IPS-20b (cell line): ENCODE measurements around the gene NCAM2.
"Not testable (repeated sequence)": the region's sequence is repeated elsewhere in the genome, so short reads cannot be mapped to it uniquely, and the experiment has no call there.

ENCODE experiments used
- H3K27ac ChIP-seq: one replicate; pipeline ENCODE4 v1.5.1; 2013; ENCODE audit warnings: low read length
- H3K27me3 ChIP-seq: 2 replicates; pipeline ENCODE4 v1.6.1; 2013; ENCODE audit warnings: mild to moderate bottlenecking, low read length, inconsistent platforms; ENCODE audit not compliant: insufficient read depth
- H3K36me3 ChIP-seq: 2 replicates; pipeline ENCODE4 v1.6.1; 2013; ENCODE audit warnings: low read depth, mild to moderate bottlenecking, inconsistent platforms, low read length, moderate library complexity; ENCODE audit not compliant: insufficient read depth
- H3K4me1 ChIP-seq: 2 replicates; pipeline ENCODE4 v1.6.1; 2013; ENCODE audit warnings: mild to moderate bottlenecking, control low read depth, inconsistent platforms, low read length, moderate library complexity; ENCODE audit not compliant: insufficient read depth
- H3K4me3 ChIP-seq: 2 replicates; pipeline ENCODE4 v1.5.1; 2013; ENCODE audit warnings: mild to moderate bottlenecking, low read length, inconsistent platforms
- H3K9ac ChIP-seq: 2 replicates; pipeline ENCODE4 v1.6.1; 2013; ENCODE audit warnings: low read depth, mild to moderate bottlenecking, inconsistent platforms, low read length, moderate library complexity
- H3K9me3 ChIP-seq: 2 replicates; pipeline ENCODE4 v1.6.1; 2013; ENCODE audit warnings: mild to moderate bottlenecking, low read depth, low read length, inconsistent platforms; ENCODE audit not compliant: insufficient read depth

The NCAM2 gene

DNA sequence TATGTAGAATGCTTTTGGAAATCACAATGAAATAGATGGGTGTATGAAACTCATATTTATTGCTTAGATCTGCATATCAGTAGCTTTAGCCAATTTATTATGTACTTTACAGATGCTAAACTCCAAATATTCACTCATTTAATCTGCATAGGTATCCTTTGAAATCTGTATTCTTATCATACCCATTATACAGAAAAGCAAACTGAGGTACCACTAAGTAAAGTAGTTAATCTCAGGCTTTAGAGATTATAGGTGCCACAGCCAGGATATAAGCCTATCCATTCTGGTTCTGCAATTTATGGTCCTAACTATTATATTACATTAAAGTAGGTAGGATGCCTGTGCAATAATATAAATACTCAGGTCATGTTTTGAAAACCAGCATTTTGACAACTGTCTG, 369.4 kb downstream of the NCAM2 start:
- no peaks in the 10 kb centered on the region for H3K9me3 ChIP-seq
- no peak overlapping the region for H3K27ac ChIP-seq
- no peak overlapping the region for H3K4me3 ChIP-seq
- H3K4me1 ChIP-seq, result no peaks in the 10 kb centered on the region; the same call in 1 of the 2 replicates
- H3K9ac ChIP-seq, result no peak overlapping the region
- H3K27me3 ChIP-seq, result no peaks in the 10 kb centered on the region
- H3K36me3 ChIP-seq, result no peaks in the 10 kb centered on the region

DNA sequence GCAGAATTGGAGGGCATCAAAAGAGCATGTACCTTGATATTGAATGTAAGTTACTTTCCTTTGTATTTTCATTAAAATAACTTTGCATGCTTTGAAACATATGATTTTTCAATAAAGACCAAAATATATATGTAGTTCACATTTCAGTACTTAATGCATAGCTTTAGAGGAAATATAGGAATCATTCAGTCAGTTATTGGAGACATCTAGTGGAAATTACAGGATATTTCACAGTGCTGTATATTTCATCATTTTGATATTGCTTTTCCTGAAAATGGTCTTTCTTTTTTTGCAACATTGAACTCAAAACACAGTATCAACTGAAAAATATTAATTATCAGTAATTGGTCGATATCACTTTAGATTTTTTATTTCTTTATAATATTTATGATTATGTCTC, 375.8 kb downstream of the NCAM2 start:
- H3K9ac ChIP-seq, result no peak overlapping the region
- no peaks in the 10 kb centered on the region for H3K36me3 ChIP-seq
- no peaks in the 10 kb centered on the region for H3K9me3 ChIP-seq
- H3K27me3 ChIP-seq, result no peaks in the 10 kb centered on the region
- H3K4me3 ChIP-seq, result no peak overlapping the region
- H3K27ac ChIP-seq, result no peak overlapping the region
- no peaks in the 10 kb centered on the region for H3K4me1 ChIP-seq

GRCh38 chr21:21383126-21383525, 384.9 kb downstream of the NCAM2 start:
- H3K4me1 ChIP-seq, result no peaks in the 10 kb centered on the region
- H3K27ac ChIP-seq, result no peak overlapping the region
- H3K9me3 ChIP-seq, result no peaks in the 10 kb centered on the region
- no peak overlapping the region for H3K4me3 ChIP-seq
- no peak overlapping the region for H3K9ac ChIP-seq
- no peaks in the 10 kb centered on the region for H3K36me3 ChIP-seq
- H3K27me3 ChIP-seq, result no peaks in the 10 kb centered on the region

GRCh38 chr21:21384977-21385376, 386.8 kb downstream of the NCAM2 start:
- no peaks in the 10 kb centered on the region for H3K27me3 ChIP-seq
- no peaks in the 10 kb centered on the region for H3K36me3 ChIP-seq
- no peak overlapping the region for H3K9ac ChIP-seq
- no peak overlapping the region for H3K27ac ChIP-seq
- no peak overlapping the region for H3K4me3 ChIP-seq
- no peaks in the 10 kb centered on the region for H3K4me1 ChIP-seq
- no peaks in the 10 kb centered on the region for H3K9me3 ChIP-seq

DNA sequence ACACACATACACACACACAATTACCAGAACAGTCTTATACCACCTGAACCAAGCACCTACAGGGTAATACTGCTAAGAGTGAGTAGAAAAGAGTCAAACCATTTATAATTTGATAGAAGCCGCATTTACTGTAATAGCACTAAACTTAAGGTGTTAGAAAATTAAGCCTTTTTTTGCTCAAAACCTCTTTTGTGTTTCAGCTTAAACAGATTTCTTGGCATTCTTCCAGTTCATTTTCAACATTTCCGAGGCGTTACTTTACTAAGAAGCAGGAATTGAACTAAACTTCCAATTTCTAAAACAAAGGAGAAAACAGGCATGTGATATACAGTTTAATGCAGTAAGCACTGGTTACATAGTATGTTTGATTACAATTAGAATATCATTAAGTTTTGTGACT, 387.2 kb downstream of the NCAM2 start:
- Histone ChIP-seq H3K36me3 (no peaks in the 10 kb centered on the region), H3K9me3 (no peaks in the 10 kb centered on the region), H3K4me3 (no peak overlapping the region), H3K27me3 (no peaks in the 10 kb centered on the region), H3K9ac (no peak overlapping the region), H3K27ac (no peak overlapping the region), H3K4me1 (no peaks in the 10 kb centered on the region)

GRCh38 chr21:21387916-21388315, 389.7 kb downstream of the NCAM2 start:
- Histone ChIP-seq H3K4me1 (no peaks in the 10 kb centered on the region), H3K27me3 (no peaks in the 10 kb centered on the region), H3K9me3 (no peaks in the 10 kb centered on the region), H3K4me3 (no peak overlapping the region), H3K36me3 (no peaks in the 10 kb centered on the region), H3K27ac (no peak overlapping the region), H3K9ac (no peak overlapping the region)

GRCh38 chr21:21394064-21394463, 395.9 kb downstream of the NCAM2 start:
- H3K36me3 ChIP-seq, result no peaks in the 10 kb centered on the region
- H3K9me3 ChIP-seq, result peaks cover 29% of the 10 kb centered on the region
- no peak overlapping the region for H3K4me3 ChIP-seq
- H3K27me3 ChIP-seq, result no peaks in the 10 kb centered on the region
- no peaks in the 10 kb centered on the region for H3K4me1 ChIP-seq
- H3K27ac ChIP-seq, result no peak overlapping the region
- H3K9ac ChIP-seq, result no peak overlapping the region

DNA sequence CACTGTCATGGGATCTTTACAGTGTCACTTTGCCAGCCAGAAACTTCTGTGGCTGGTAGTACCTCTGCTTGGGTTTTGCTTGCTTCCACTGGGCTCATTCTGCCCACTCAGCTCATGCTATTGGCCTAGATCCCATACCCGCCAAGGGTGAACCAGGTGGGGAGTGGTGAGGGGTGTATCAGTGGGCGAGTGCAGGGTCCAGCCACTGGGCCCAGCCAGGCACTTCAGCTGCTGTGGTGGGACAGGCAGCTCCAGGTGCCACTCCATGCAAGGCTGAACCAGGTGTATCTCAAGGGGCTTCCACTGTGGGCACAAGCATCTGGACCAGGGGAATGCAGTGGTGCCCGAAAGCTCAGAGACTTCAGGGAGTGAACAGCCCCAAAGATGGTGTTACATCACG, 398.2 kb downstream of the NCAM2 start:
- Histone ChIP-seq H3K27ac (no peak overlapping the region), H3K4me1 (no peaks in the 10 kb centered on the region), H3K36me3 (no peaks in the 10 kb centered on the region), H3K27me3 (no peaks in the 10 kb centered on the region), H3K9ac (no peak overlapping the region), H3K4me3 (no peak overlapping the region), H3K9me3 (peaks cover 31% of the 10 kb centered on the region)

GRCh38 chr21:21397464-21397863, 399.3 kb downstream of the NCAM2 start:
- no peak overlapping the region for H3K27ac ChIP-seq
- H3K4me1 ChIP-seq, result no peaks in the 10 kb centered on the region
- H3K9me3 ChIP-seq, result peaks cover 33% of the 10 kb centered on the region
- H3K36me3 ChIP-seq, result no peaks in the 10 kb centered on the region
- no peaks in the 10 kb centered on the region for H3K27me3 ChIP-seq
- H3K9ac ChIP-seq, result no peak overlapping the region
- no peak overlapping the region for H3K4me3 ChIP-seq

GRCh38 chr21:21401444-21401843, 403.2 kb downstream of the NCAM2 start:
- no peaks in the 10 kb centered on the region for H3K36me3 ChIP-seq

DNA sequence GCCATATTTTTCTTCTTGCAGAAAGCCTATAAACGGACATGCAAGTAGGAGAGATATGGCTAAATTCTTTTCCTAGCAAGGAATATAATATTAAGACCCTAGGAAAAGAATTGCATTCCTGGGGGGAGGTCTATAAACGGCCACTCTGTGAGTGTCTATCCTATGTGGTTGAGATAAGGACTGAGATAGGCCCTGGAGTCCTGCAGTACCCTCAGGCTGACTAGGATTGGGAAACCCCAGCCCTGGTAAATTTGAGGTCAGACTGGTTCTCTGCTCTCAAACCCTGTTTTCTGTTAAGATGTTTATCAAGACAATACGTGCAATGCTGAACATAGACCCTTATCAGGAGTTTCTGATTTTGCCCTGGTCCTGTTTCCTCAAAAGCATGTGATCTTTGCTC, 404.0 kb downstream of the NCAM2 start:
- not testable (repeated sequence) for H3K4me3 ChIP-seq, H3K36me3 ChIP-seq

More at GRCh38 chr21:21401444-21401843, 403.2 kb downstream of the NCAM2 start:
- H3K9me3 ChIP-seq, result peaks cover 19% of the 10 kb centered on the region
- H3K27me3 ChIP-seq, result no peaks in the 10 kb centered on the region
- no peaks in the 10 kb centered on the region for H3K4me1 ChIP-seq
- no peak overlapping the region for H3K9ac ChIP-seq
- no peak overlapping the region for H3K27ac ChIP-seq
- no peak overlapping the region for H3K4me3 ChIP-seq

DNA sequence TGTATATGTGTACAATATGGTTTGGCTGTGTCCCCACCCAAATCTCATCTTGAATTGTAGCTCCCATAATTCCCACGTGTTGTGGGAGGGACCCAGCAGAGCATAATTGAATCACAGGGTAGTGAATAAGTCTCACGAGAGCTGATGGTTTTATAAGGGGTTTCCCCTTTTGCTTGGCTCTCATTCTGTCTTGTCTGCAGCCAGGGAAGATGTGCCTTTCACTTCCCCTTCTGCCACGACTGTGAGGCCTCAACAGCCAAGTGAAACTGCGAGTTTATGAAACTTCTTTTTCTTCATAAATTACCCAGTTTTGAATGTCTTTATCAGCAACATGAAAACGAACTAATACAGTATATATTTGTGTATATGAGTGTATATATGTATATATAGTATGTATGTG, 406.1 kb downstream of the NCAM2 start:
- not testable (repeated sequence) for H3K9me3 ChIP-seq, H3K27ac ChIP-seq, H3K27me3 ChIP-seq

More for the DNA sequence above, 404.0 kb downstream of the NCAM2 start:
- H3K9ac ChIP-seq, H3K27me3 ChIP-seq, H3K27ac ChIP-seq, H3K4me1 ChIP-seq: not testable (repeated sequence)
- H3K9me3 ChIP-seq, result peaks cover 12% of the 10 kb centered on the region

DNA sequence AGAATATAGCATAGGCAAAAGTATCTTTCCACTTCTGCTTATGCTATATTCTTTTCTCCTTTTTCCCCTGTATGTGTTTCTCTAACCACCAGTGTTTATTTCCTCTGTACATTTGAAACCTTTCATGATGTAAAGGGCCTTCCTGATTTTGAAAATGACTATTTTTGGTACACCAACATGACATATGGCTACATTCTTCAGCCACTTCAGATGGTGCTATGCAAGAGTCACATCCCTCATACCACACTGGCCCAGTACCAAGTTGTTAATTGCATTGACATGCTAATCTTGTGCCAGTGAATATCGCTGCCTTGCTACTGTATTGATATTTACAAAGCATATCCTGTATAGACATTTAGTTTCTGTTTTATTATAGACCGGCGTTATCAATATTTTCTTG, 408.7 kb downstream of the NCAM2 start:
- Histone ChIP-seq H3K9me3 (no peaks in the 10 kb centered on the region; the same call in 1 of the 2 replicates), H3K4me1 (no peaks in the 10 kb centered on the region), H3K36me3 (no peaks in the 10 kb centered on the region), H3K9ac (no peak overlapping the region), H3K27ac (no peak overlapping the region), H3K4me3 (no peak overlapping the region), H3K27me3 (no peaks in the 10 kb centered on the region)

More for the DNA sequence above, 406.1 kb downstream of the NCAM2 start:
- H3K36me3 ChIP-seq, H3K4me3 ChIP-seq, H3K9ac ChIP-seq, H3K4me1 ChIP-seq: not testable (repeated sequence)
